Posterior vena cava (tissue), 2 donors: ENCODE data around the gene ESRRB. TPM values are rescaled to one million over a fixed set of nuclear protein-coding genes. Genes with fewer than 3 reads are reported as not detected.

Source experiments
- DNase-seq: peaks from one replicate; pipeline ENCODE4 v3.0.0-alpha.2; 2020; ENCODE audit warnings: low spot score
- intact Hi-C, 2 donors: fragments of 100-400 bp; cut with DNase I; formaldehyde crosslinking; loops; one replicate each; pipeline versions ENCODE4 v1.14.1 to v1.14.2; 2022 to 2023
- total RNA-seq, 2 donors: library from RNA; stranded (reverse); fragmentation: NEBNext Ultra II Directional; extraction: Animal tissue kit (Norgen Biotek cat#: 25700); gene quantifications; one replicate each; pipeline ENCODE4 v1.2.1, GENCODE V29; 2021
- donor health status: DM: yes; HTN: yes; CAD: no.
- donor health status: DM: yes; HTN: yes; CAD: no.

Gene ESRRB
- total RNA-seq, 2 donors from 2014 or later: 0.60 to 0.95 TPM

DNA sequence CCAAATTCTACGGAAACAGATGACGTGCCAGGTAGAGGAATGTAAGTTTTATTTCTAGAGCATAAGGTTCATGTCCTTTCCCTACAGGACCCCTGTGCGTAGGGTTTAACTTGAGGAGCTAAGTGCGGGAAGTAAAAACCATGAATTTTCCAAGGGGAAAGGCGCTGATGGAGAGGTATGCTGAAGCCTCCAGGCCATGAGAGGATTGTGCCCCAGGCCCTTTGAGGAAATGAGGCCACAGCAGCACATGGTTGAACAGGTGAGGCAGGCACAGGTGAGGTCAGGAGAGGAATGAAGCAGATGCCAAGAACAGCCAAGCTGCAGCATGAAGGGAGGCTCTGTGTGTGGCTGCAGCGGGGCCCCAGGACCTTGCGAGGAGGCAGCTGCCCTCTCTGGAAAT, 14.7 kb downstream of the ESRRB start:
- DNase-seq: no peak
- intact Hi-C loops: no loop called here

DNA sequence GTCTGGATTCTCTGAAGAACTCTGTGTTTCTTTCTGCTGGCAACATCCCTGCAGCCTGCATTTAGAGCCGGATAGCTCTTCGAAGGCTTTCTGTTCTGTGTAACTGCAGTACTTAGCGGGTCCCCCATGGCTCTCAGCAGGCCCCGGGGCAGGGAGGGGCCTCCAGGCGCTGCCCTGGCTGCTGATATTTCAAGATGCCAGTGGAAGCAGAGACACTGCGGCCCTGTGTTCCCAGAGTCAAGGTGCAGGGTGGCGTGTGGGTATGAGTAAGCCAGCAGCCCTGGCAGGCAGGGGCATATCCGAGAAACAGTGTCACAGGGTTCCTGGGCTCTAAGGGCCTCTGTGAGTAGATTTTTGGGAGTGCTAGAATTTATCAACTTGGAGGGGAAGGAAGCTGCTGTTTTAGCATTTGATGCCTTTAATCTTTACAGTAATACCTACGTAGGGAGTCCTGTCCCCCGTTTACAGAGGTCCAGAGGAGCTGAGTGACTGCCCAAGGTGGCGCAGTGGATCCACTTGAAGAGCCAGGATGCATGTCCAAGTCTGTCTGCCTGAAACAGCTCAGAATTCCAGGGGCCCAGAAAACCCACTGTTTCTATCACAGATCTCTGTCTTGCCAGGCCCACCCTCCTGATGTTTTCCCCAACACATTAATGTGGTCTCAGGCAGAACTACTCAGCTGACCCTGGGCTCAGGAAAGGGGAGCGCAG, 16.2 kb downstream of the ESRRB start:
- peak; percentile 72 for DNase-seq
- intact Hi-C loops: no loop called here

DNA sequence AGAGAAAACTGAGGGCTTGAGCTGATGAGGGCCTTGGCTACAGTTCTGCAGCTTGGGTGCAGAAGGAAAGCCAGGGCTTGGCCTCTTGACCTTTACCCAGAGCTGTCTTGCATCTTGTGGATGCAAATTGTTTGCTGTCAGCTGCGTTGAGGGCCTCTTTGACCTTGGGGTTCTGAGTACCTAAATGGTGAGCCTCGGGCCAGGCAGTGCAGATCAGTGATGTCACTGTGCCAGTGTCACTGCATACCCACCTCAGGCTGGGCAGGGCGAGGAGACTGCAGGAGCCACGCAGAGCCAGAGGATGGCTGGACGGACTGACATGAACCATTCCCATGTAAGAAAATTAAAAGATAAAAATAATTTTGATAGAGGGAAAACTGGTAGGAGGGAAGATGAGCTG, 18.6 kb downstream of the ESRRB start:
- intact Hi-C loops: no loop called here

DNA sequence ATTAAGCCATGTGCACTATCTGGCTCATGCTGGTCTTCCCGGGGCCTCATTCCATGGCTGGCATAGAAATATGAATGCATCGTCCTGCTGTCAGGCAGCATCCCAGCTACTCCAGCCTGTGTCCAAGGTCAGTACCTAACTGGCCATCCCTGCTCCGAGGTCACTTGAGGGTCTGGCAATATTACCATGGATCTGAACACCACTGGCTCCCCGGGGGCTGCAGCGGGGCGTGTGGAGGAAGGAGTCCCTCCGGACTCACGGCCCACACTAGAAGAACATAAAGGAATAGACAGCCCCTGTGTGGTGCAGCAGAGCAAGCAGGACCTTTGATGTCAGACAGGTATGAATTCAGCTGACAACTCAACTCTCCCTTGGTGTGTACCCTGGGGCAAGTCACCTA, 19.2 kb downstream of the ESRRB start:
- peak; percentile 41 for DNase-seq
- intact Hi-C loops: no loop called here

More for the DNA sequence above, 18.6 kb downstream of the ESRRB start:
- peak; percentile 40 for DNase-seq

DNA sequence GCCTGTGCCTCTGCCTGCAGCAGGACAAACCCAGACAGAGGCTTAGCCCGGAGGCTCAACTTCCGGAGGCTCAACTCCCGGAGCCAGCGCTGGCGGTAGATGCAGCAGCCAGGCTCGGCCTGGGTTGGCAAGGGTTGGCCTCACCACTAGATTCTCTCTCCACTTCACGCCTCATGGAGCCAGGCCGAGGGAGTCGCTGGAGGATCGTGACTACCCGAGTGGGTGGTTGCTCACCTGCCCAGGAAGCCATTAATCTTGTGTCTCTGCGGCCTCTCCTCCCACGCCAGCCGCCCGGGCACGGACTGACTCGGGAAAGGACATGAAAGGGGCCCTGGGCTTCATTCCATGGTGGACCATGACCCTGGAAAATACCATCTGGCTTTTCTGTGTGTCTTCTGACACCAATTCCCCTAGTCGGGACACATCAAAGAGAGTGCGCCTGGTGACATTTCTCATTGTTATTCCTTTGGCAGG, 20.8 kb downstream of the ESRRB start:
- intact Hi-C loops: no loop called here
- DNase-seq: peak; percentile 64

DNA sequence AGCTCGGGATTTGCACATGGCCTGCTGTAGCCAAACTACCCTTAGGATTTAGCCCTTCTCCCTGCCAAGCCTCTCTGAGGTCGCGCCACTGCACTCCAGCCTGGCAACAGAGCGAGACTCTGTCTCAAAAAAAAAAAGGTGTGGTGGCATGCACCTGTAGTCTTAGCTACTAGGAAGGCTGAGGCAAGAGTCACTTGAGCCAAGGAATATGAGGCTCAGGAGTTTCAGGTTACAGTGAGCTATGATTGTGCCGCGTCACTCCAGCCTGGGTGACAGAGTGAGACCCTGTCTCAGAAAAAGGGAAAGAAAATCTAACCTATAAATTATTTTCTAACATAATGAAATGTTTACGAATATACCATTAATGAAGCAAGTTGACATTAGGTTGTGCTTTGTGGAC, 29.7 kb downstream of the ESRRB start:
- DNase-seq: no peak
- intact Hi-C loops: no loop called here

DNA sequence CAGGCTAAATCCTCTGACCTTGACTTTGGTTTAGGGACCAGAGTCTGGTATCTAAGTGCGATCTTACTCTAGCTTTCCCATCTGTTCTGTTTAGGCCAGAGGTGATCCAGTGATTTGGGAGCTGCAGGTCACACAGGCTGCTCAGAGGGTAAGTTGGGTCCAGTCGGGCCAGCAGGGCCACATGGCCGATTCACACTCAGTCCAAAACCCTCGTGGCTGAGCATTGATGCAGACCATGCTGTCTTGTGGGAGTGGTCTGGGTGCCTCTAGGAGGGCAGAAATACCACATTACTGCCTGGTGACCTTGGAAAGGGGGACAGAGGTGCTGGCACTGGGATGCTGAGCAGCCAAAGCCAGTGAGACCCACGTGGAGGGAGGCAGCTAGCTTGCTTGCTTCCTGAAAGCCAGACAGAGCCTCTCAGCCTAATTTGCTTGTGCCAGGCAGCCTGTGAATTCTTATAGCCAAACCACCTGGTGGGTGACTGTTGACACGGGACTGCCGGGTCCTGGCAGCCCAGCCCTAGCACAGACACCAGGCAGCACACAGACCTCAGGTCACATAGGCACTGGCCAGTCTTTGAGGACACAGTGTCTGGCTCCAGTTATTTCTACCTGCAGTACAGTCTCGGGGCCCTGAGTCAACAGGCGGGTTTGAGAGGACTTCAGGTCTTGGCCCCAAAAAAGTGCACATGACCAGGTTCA, 31.7 kb downstream of the ESRRB start:
- intact Hi-C loops: no loop called here
- DNase-seq: no peak

DNA sequence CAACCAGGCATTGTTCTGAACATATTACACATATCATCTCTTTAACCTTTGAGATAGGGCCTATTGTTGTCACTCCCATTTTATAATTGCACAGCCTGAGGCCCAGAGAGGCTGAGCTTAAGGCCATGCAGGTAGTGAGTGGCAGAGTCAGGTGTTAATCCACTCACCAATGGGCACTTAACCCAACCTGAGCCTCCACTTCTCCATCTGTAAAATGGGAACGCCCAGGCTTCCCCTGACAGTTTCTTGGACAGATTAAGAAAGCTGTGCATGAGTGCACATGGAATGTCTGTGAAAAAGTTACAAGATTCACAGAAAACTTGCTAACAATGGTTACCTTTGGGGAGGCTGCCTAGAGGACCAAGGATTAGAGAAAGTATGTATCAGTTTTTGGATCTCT, 32.9 kb downstream of the ESRRB start:
- intact Hi-C loops: no loop called here
- no peak for DNase-seq

DNA sequence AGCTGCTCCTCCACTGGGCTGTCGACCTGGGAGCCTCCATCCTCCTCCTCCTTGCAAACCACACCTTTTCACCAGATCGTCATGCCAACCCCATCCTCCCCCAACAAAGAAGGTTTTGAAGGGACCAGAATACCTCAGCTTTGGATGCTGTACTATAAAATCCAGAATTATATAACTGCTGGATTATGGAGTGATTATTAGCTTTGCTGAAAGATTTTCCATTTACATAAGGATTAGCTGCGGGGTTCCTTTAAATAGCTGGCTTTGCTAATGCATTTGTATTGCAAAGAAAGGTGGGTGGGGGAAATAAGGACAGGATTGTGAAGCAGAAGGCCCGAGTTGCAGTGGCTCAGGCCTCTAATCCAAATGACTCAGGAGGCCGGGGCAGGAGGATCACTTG, 36.6 kb downstream of the ESRRB start:
- intact Hi-C loops: no loop called here
- no peak for DNase-seq

DNA sequence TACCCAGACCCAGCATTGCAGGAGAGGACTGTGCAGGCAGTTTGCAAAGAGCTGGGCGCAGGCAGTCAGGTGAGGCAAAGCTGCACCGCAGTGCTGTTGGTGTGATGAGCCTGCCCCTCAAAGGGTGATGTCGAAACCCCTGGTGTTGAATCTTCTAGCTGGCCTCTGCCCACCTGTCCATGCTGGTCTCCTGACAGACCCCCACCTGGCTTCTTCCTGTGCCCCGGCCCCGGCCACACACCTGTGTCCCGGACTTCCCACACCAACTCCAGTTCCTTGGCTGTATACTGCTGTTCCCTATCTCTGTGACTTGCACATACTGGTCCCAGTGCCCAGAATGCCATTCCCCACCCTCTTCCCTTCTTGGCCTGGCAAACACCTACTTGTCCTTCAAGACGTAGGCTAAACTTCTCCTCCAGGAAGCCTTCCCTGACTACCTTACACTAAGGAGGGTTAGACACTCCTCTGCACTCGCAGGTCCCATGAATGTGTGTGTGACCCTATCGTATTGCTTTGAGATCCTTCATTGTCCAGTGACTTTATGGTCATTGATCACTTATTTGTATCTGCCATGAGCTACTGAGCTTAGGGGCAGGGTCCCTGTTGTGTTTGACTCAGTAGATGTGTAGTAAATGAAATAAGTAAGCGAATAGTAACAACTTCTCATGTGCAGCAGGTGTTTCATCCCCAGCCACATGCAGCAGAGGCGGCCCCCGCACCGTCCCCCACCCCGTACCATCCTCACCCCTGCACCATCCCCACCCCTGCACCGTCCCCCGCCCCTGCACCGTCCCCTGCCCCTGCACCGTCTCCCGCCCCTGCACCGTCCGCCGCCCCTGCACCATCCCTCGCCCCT, 37.4 kb downstream of the ESRRB start:
- DNase-seq: no peak
- intact Hi-C loops: no loop called here

DNA sequence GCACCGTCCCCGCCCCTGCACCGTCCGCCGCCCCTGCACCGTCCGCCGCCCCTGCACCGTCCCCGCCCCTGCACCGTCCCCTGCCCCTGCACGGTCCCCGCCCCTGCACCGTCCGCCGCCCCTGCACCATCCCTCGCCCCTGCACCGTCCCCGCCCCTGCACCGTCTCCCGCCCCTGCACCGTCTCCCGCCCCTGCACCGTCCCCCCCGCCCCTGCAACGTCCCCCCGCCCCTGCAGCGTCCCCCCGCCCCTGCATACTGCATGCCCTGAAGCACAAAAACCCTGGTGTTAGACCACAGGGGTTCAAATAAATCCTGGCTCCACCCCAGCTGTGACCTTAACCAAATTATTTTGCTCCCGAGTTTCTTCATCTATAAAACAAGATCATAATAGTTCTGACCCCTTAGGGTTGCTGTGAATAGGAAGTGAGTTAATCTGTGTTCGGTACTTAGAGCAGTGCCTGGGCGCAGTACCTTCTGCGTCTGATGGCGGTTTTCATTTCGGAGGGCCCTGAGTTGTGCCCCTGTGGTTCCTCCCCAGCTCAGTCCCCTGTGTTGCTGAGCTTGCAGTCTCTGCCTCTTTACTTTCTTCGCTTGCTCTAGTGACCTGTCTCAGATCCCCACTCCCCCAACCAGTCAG, 38.1 kb downstream of the ESRRB start:
- DNase-seq: no peak
- intact Hi-C loops: no loop called here

DNA sequence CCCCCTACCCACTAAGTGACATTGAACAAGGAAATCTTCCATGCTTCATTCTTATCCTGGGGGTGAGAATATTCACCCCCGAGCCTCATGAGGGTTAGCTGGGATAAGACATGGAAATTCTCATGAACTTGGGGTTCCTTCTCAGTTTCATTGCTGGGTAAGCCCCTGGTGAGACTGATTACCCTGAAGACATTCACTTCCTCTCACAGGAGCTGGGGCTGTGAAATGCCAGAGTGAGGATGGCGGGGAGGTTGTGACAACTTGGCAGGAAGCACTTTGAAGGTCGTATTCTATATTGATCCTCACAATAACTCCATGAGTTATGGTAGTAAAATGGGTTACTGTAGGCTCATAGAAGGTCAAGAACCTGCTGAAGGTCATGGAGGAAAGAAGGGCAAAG, 43.5 kb downstream of the ESRRB start:
- no peak for DNase-seq
- intact Hi-C loops: no loop called here

DNA sequence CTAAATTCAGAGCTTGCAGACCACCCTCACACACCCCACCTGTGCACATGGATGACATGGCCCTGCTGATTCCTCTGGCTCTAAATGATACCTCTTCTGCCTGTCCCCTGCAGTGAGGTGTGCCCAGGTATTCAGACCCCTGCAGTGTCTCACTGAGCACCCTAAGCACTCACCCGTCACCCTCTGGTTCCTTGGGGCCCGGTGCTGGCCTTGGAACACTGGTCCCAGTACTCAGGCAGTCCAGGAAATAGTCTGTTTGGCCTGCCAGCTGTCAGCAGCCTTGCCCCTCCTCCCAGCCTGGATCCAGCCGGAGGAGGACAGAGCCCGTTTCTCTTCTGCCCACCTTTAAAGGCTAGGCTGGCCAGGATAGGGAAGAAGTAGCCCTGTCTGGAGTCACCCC, 44.9 kb downstream of the ESRRB start:
- intact Hi-C loops: no loop called here

DNA sequence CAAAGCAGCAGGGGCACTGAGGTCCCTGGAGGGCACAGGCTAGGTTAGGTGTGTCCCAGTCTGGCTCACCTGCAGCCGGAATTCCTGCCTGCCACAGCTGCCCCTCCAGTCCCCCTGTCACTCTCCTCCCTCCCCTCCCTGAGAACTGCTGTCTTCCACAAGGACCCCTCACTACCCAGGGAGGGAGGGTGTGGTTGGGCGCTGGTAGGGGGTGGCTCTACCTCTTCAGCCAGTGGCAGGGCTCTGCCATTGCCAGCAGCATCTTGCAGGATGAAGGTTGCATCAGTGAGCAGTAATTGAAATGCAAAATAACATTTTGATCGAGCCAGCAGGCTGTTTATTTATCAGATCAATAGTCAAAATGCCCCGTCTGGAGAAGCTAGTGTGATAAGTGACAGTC, 45.7 kb downstream of the ESRRB start:
- intact Hi-C loops: no loop called here

More for the DNA sequence above, 44.9 kb downstream of the ESRRB start:
- DNase-seq: no peak

DNA sequence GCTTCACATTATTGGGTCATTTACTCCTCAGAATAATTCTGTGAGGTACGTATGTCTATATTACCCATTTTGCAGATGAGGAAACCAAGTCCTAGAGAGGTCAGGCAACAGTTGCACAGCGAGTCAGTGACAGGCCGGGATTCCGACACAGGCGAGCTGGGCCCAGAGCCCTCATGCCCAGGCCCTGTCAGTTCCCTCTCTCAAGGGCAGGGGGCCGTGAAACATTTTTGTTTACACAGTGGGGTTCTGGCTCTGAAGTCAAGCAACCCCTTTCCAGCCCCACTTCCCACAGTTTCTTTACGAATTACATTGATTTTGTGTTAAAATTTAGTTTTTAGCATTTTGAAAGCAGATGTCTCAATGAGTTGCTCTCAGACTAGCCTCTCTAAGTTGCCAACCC, 46.7 kb downstream of the ESRRB start:
- intact Hi-C loops: no loop called here
- no peak for DNase-seq

More for the DNA sequence above, 45.7 kb downstream of the ESRRB start:
- no peak for DNase-seq

DNA sequence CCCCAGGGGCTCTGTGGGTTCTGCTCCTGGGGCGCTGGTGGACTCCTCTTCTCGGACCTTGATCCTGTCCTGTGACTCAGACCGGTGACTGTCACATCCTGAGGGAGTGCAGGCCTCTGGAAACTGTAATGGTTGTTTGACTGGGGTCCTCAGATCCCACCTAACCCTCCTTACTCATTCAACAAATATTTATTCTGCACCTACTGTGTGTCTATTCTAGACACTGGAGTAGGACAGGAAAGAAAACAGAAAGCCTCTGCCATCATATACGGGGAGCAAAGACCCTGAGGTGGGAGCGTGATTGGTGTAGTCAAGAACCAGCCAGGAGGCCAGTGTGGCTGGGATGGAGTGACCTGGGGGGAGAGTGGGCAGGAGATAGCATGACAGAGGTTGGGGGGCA, 47.6 kb downstream of the ESRRB start:
- intact Hi-C loops: no loop called here
- no peak for DNase-seq

DNA sequence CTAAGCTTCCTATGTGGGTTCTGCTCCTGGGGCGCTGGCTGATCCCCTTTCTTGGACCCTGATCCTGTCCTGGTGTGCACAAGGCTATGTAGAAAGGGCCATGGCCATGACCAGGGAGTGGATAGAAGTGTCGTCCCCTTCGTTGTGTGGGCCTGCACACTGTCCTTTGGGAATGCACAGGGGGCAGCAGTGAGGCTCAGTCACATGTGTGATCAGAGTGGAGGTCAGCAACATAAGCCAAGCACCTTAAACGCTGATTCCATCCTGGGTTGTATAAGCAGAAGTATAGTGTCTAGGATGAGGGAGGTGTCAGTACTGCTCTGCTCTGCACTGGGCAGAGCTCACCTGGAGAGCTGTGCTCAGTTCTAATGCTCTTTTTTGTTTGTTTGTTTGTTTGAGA, 48.4 kb downstream of the ESRRB start:
- intact Hi-C loops: no loop called here
- DNase-seq: no peak

DNA sequence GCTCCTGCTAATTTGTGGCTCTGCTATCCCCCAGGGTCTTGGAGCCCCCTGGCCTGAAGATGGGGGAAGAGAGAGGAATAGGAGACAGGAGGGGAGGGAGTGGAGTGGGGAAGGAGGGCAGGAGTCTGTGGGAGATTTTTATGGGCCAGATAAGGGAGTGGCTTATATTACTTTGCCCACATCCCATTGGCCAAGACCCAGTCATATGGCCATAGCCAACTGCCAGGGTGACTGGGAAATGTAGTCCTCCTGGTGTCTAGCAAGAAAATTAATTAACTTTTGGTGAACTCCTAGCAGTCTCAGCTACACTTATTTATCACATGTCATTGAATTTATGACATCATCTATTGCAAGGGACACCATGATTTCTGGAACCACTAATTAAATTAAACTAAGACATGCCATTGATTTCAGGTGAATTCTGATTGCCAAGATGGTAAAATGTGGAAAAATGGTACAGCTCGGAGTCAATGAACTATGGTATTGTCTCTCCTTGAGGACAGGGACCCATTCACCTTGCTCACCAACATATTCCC, 50.3 kb downstream of the ESRRB start:
- no peak for DNase-seq
- intact Hi-C loops: no loop called here

DNA sequence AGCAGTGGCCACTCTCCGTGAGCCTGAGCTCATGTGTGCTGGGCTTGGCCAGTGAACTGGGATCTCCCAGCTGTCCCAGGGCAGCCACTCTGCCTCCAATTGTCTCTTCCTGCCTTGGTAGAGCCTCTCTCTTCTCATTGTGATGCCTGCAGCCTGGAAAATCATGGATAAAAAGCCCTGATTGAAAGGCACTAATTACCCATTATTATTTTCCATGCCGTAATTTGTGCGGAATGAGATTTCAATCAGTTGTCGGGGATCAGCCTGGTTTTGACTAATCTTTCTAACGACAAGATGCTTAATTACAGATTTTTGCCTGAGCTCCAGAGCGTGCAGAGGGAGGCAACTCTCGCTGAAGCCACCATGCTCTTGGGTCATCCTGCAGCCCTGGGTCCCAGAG, 52.7 kb downstream of the ESRRB start:
- intact Hi-C loops: no loop called here
- no peak for DNase-seq
